Prostate gland (tissue), 2 donors: Measurements from ENCODE around the gene ANGPTL8.

Experiments
- POLR2AphosphoS5 ChIP-seq: sonication (generic); formaldehyde crosslinking; IDR thresholded peaks from one replicate; pipeline ENCODE4 v1.6.1; 2017; ENCODE audit warnings: antibody characterized with exemption
- TF ChIP-seq, protein P1 (sequence below), 4 experiments: fragments of 200-600 bp in 2 of 4; fragments of 450-650 bp in 2 of 4; sonication (generic) in 2 of 4; IDR thresholded peaks; 1 replicate in 3 of 4; 2 replicates in 1 of 4; pipeline ENCODE4 v1.5.1; 2016 to 2019; ENCODE audit warnings: antibody characterized with exemption in 4 of 4, mild to moderate bottlenecking in 2 of 4, moderate library complexity in 2 of 4

DNA sequence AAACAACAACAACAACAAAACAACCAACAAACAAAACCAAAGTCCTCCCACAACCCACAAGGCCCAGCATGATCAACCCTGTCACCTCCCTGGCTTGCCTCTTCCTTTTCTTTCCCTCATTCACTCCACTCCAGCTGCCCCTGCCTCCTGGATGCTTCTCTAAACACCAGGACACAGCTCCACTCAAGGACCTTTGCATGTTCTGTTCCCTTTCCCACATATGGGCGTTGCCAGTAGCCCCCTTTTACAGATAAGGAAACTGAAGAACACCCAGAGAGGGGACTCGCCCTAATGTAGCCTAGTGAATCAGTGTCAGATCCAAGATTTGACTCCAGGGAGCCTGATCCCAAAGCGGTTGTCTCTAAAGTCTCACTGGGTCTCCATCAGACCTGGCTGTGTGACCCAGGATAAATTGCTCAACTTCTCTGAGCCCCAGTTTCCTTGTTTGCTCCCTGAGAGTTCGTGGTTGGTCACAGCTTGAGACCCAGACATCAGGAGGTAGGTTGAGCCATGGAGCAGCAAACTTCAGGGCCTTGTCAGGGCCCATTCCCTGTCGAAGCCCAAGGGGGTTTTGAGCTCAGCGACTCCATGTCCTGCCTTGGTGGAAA, 25.9 kb downstream of the ANGPTL8 start:
- TF ChIP-seq, protein P1, sequence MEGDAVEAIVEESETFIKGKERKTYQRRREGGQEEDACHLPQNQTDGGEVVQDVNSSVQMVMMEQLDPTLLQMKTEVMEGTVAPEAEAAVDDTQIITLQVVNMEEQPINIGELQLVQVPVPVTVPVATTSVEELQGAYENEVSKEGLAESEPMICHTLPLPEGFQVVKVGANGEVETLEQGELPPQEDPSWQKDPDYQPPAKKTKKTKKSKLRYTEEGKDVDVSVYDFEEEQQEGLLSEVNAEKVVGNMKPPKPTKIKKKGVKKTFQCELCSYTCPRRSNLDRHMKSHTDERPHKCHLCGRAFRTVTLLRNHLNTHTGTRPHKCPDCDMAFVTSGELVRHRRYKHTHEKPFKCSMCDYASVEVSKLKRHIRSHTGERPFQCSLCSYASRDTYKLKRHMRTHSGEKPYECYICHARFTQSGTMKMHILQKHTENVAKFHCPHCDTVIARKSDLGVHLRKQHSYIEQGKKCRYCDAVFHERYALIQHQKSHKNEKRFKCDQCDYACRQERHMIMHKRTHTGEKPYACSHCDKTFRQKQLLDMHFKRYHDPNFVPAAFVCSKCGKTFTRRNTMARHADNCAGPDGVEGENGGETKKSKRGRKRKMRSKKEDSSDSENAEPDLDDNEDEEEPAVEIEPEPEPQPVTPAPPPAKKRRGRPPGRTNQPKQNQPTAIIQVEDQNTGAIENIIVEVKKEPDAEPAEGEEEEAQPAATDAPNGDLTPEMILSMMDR (IDR thresholded peaks at IDR 0.05), result no peak
- TF ChIP-seq POLR2AphosphoS5, result no peak
